Vagina (tissue), 2 donors: ENCODE results near the gene BRMS1L.

Source experiments
- POLR2A ChIP-seq, 2 donors: fragments of 450-650 bp; IDR thresholded peaks; one replicate each; pipeline ENCODE4 v1.6.1; 2017; ENCODE audit warnings: antibody characterized with exemption in 2 of 2, mild to moderate bottlenecking in 2 of 2, moderate library complexity in 2 of 2
- POLR2AphosphoS5 ChIP-seq, 2 donors: sonication (generic); formaldehyde crosslinking; IDR thresholded peaks; one replicate each; pipeline ENCODE4 v1.9.0; 2017; ENCODE audit warnings: antibody characterized with exemption in 2 of 2, mild to moderate bottlenecking in 2 of 2, low read depth in 1 of 2; ENCODE audit not compliant: insufficient read depth in 1 of 2
- TF ChIP-seq, protein P1 (sequence below), 3 experiments: fragments of 450-650 bp in 2 of 3; fragments of 200-600 bp in 1 of 3; sonication (generic) in 1 of 3; IDR thresholded peaks; one replicate each; pipeline ENCODE4 v1.5.1; 2017 to 2019; ENCODE audit warnings: antibody characterized with exemption in 3 of 3, mild to moderate bottlenecking in 2 of 3, moderate library complexity in 2 of 3

DNA sequence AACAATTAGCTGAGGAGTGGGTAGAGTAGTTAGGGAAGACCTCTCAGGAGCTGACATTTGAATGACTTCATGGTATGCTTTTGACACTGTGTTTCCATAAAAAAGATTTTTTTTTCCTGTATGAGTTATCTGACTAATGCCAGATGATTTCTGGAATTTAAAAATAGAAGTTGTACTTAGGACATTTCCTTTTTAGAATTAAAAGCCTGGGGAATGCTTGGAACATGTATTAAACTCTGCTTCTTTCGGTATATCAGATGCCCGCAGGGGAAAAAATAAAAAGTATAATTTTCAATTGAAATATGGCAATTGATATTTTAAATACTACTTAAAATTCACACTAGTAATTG lies 41.1 kb downstream of the BRMS1L start:
- TF ChIP-seq, protein P1, sequence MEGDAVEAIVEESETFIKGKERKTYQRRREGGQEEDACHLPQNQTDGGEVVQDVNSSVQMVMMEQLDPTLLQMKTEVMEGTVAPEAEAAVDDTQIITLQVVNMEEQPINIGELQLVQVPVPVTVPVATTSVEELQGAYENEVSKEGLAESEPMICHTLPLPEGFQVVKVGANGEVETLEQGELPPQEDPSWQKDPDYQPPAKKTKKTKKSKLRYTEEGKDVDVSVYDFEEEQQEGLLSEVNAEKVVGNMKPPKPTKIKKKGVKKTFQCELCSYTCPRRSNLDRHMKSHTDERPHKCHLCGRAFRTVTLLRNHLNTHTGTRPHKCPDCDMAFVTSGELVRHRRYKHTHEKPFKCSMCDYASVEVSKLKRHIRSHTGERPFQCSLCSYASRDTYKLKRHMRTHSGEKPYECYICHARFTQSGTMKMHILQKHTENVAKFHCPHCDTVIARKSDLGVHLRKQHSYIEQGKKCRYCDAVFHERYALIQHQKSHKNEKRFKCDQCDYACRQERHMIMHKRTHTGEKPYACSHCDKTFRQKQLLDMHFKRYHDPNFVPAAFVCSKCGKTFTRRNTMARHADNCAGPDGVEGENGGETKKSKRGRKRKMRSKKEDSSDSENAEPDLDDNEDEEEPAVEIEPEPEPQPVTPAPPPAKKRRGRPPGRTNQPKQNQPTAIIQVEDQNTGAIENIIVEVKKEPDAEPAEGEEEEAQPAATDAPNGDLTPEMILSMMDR (IDR thresholded peaks at IDR 0.05) = no peak
- TF ChIP-seq POLR2AphosphoS5 (IDR thresholded peaks at IDR 0.05; ENCODE audit: insufficient read depth in 1 of 2, low read depth in 1 of 2) (no peak), POLR2A (IDR thresholded peaks at IDR 0.05) (no peak)
